Iris pigment epithelial cell (primary cell): ENCODE data around the gene ATP5F1E.
"Not testable (repeated sequence)": the region's sequence is repeated elsewhere in the genome, so short reads cannot be mapped to it uniquely, and the experiment has no call there.

Experiments used
- DNase-seq: peaks from one replicate; pipeline ENCODE4 v3.0.0-alpha.2; 2011; ENCODE audit warnings: low read depth

ATP5F1E gene

DNA sequence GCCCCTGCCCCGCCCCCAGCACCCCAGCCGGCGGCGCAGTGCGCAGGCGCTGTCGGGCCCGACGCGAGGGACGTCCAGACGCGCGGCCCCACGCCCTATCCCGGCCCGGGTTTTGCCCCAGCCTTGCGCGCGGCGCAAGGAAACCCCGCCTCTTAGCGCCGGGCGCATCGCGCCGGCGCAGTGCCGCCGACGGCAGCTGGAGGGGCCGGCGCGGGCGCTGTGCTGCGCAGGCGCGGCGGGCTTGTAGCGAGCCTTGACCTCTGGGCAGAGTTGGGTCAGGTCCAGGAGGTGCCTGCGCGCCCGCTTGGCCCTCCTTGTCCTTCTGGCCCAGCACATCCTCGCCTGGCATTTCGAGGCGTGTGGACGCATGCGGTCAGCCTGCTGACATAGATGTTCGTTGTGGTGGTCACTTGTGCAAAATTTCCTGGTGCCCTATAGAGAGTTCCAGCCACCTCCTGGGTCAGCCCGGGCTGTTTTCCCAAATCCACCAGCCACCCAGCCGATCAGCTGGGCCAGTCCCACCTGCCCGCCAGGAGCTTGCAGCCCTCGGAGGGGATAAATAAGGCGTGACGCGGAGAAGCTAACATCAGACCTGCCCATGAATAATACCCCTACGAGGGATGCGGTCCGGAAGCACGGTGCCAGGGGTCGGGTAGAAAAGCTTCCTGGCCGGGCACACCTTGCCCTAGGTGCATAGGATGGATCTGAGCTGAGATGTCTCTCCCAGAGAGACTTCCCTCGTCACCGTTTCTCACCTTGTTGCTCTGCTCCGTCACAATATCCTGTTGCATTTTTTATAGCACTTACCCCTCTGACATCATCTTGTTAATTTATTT lies 10.9 kb upstream of the ATP5F1E start:
- peak; percentile 85 for DNase-seq

- no peak for DNase-seq
These were observed 10.1 kb upstream of the ATP5F1E start, which contains the start of gene PRELID3B for GRCh38 chr20:59042151-59042795. Gene PRELID3B (minus strand): TSS chr20:59042786. CDS start chr20:59042730, 56 bp downstream.

GRCh38 chr20:59041487-59041886 lies 9.4 kb upstream of the ATP5F1E start:
- not testable (repeated sequence) for DNase-seq

GRCh38 chr20:59040667-59041066 lies 8.5 kb upstream of the ATP5F1E start:
- no peak for DNase-seq

- DNase-seq: peak; percentile 64
These were observed 7.1 kb upstream of the ATP5F1E start for GRCh38 chr20:59039233-59039632.

GRCh38 chr20:59037386-59037785 lies 5.3 kb upstream of the ATP5F1E start:
- DNase-seq: no peak

DNA sequence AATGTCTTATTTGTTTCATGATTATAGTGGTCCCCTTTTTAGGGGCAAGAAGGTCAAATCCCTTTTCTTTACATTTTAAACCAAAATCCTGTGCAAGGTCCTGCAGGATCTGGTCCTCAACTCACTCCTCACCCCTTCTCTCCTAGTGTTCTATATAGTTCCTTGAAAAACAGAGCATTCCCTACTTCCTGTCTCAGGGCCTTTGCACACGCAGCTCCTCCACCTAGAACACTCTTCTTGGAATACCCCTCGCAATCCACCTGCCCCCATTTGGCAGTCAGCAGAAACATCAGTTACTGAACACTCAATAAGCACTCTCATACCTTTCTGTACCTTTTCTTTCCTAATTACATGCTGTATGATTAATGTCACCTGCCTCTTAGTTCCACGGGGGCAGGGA lies 3.2 kb upstream of the ATP5F1E start:
- DNase-seq: no peak

- DNase-seq: no peak
These were observed 1.6 kb upstream of the ATP5F1E start for GRCh38 chr20:59033616-59034165.

GRCh38 chr20:59033093-59033492 lies 958 bp upstream of the ATP5F1E start:
- DNase-seq: no peak

GRCh38 chr20:59032713-59033059 lies 551 bp upstream of the ATP5F1E start:
- DNase-seq: peak; percentile 25

DNA sequence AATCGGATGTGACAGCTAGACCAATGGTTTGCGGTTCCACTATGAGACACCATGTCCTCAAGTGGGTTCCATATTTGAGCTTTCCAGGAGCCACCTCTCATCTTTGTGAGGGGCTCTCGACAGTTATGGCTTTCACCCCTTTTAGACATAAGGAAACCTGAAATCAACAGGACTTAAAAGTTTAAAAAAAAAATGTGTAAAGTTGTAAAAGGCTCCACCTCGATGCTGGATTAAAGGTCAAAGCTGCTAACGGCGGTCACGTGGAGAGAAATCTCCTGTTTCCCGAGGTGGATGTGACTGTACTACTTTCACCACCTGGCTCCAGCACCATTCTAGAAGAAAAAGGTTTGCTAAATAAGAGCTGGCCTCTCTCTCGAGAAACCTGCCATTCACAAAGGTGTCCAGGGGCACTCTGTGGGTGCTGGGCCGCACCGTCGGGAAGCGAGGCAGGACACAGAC lies 542 bp downstream of the ATP5F1E start:
- no peak for DNase-seq

- DNase-seq: no peak
These were observed 1.1 kb downstream of the ATP5F1E start for GRCh38 chr20:59030911-59031563.

GRCh38 chr20:59028812-59029211 lies 3.3 kb downstream of the ATP5F1E start:
- DNase-seq: no peak

DNA sequence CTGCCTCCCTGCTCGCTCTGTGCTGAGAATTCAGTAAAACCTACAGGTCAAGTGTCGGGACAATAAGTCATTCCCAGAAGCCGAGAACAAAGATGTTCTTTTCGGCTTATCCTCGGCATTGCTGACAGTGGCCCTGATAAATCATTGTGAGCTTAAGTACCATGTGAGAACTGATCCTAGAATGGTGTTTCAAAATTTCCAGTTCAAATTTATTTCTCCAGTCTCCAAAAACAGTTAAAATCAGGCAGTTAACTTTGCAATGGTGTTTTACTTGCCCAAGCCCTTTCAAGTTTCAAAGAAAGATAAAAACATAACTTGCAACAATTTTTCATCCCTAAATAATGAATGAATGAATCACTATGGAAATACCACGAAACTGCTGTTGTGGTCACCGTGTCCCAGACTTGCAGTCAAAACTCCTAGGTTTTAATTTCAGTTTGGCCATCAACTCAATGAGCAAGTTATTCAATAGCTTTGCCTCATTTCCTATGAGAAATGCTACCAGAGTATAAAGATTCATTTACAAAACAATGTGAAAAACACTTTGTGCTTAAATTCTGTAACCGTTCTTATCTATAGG lies 4.3 kb downstream of the ATP5F1E start:
- DNase-seq: peak; percentile 81

- no peak for DNase-seq
These were observed 5.0 kb downstream of the ATP5F1E start for GRCh38 chr20:59026904-59027740.

- no peak for DNase-seq
These were observed 6.6 kb downstream of the ATP5F1E start for GRCh38 chr20:59025511-59025910.

DNA sequence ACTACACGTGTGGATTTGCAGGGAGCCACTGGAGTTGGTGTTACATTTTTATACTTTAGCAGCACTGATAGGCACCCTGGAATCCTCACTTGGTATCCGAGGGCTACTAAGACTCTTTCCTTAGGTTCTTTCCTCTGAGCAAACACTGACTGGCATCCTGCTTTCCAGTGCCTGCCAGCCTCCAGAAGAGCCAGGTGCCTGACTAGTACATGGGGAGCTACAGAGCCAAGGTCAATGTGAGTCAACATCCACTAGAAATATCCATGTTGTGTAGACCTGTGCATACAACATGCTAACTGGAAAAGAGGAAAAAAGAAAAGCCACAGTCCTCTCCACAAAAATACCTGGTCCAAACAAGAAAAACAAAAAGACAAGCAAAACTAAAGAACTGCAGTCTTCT lies 7.0 kb downstream of the ATP5F1E start:
- no peak for DNase-seq

DNA sequence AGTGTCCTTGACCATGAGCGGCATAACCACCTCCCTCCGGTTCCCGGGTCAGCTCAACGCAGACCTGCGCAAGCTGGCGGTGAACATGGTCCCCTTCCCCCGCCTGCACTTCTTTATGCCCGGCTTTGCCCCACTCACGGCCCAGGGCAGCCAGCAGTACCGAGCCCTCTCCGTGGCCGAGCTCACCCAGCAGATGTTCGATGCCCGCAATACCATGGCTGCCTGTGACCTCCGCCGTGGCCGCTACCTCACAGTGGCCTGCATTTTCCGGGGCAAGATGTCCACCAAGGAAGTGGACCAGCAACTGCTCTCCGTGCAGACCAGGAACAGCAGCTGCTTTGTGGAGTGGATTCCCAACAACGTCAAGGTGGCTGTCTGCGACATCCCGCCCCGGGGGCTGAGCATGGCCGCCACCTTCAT lies 8.0 kb downstream of the ATP5F1E start:
- no peak for DNase-seq

- DNase-seq: no peak
These were observed 8.5 kb downstream of the ATP5F1E start for GRCh38 chr20:59023616-59024015.

DNA sequence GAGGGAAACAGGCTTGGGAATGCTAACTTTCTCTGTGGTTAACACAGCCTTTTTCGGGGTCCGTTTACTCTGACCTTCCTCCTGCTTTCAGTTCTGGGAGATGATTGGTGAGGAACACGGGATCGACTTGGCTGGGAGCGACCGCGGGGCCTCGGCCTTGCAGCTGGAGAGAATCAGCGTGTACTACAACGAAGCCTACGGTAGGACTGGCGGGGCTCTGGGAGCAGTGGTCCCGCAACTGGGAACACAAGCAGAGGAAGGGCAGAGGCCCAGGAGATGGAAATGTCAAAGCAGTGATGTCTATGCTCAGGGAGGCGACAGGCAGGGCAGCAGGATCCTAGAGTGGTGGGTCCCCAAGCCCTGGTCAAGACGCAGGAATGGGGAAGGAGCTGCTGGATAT lies 9.4 kb downstream of the ATP5F1E start:
- no peak for DNase-seq

- peak; percentile 73 for DNase-seq
These were observed 11.1 kb downstream of the ATP5F1E start for GRCh38 chr20:59020938-59021551.
